Subcutaneous abdominal adipose tissue (tissue), 5 donors: Measurements from ENCODE around the gene LONP1.
"Not testable (repeated sequence)": the region's sequence is repeated elsewhere in the genome, so short reads cannot be mapped to it uniquely, and the experiment has no call there.

ENCODE experiments used
- H3K27ac ChIP-seq: one replicate; pipeline ENCODE4 v1.7.0; 2013; ENCODE audit warnings: low read depth, mild to moderate bottlenecking, inconsistent platforms, low read length, moderate library complexity
- H3K27me3 ChIP-seq, 5 donors: one replicate each; pipeline ENCODE4 v1.7.0; 2013; ENCODE audit warnings: low read length in 5 of 5, inconsistent platforms in 1 of 5; ENCODE audit not compliant: control insufficient read depth in 5 of 5, insufficient read depth in 4 of 5
- H3K36me3 ChIP-seq, 5 donors: one replicate each; pipeline ENCODE4 v1.7.0; 2013; ENCODE audit warnings: low read length in 5 of 5; ENCODE audit not compliant: control insufficient read depth in 5 of 5, insufficient read depth in 5 of 5
- H3K4me1 ChIP-seq, 5 donors: one replicate each; pipeline ENCODE4 v1.7.0; 2013; ENCODE audit warnings: low read length in 5 of 5, mild to moderate bottlenecking in 3 of 5, moderate library complexity in 1 of 5; ENCODE audit not compliant: control insufficient read depth in 5 of 5, insufficient read depth in 5 of 5
- H3K4me3 ChIP-seq, 5 donors: one replicate each; pipeline ENCODE4 v1.7.0; 2013; ENCODE audit warnings: low read length in 5 of 5, low read depth in 1 of 5
- H3K9ac ChIP-seq, 5 donors: one replicate each; pipeline ENCODE4 v1.7.0; 2013; ENCODE audit warnings: low read length in 5 of 5, mild to moderate bottlenecking in 4 of 5, moderate library complexity in 3 of 5
- H3K9me3 ChIP-seq, 5 donors: one replicate each; pipeline ENCODE4 v1.7.0; 2013; ENCODE audit warnings: low read length in 5 of 5; ENCODE audit not compliant: control insufficient read depth in 5 of 5
- donor health status: healthy.
- donor health status: healthy.
- donor health status: healthy.
- donor health status: healthy.
- donor health status: healthy.

The LONP1 gene

DNA sequence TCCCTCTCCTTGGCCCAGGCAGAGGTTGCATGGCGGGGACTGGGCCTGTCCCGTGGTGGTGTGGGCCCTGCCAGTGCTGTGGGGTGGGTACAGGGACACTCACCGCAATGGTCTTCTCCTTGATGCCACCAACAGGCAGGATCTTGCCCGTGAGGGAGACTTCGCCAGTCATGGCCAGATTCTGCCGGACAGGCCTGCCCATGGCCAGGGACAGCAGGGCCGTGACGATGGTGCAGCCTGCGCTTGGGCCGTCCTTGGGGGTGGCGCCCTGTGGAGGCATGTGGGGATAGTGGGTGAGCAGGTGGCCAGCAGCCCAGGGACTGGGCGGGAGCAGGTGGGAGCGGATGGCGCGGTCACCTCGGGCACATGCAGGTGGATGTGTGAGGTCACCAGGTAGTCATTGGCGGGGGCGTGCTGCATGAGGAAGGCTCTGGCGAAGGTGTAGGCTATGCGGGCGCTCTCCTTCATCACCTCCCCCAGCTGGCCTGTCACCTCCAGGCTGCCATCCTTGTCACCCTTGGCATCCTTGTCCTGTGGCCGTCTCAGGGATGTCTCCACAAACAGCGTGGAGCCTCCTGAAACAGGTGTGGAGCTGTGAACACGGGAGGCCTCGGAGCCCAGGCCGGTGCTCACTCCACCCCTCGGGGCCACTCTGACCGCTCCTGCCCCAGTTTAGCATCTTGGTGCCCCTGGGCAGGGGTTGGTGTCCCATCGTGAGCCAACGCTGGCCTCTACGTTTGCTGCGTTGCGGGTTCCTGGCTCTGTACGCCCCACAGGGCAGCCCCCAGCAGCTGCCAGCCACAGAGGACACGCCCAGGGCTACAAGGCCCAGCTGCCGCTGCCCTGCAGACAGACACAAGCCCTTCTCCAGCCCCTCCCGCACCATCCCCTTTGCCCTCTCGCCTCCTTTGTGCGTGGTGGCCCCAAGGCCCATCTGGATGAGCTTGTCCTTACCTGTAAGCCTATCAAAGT lies 26.5 kb downstream of the LONP1 start:
- no peak overlapping the region for H3K9ac ChIP-seq
- H3K36me3 ChIP-seq = peaks cover 0 to 66% (median 61%) of the 10 kb centered on the region in 5 donors
- peak overlapping the region; percentile 46 for H3K27ac ChIP-seq
- H3K4me3 ChIP-seq = no peak overlapping the region
- H3K9me3 ChIP-seq = no peaks in the 10 kb centered on the region
- H3K27me3 ChIP-seq = no peaks in the 10 kb centered on the region
- peaks cover 0 to 28% (median 23%) of the 10 kb centered on the region in 5 donors for H3K4me1 ChIP-seq

DNA sequence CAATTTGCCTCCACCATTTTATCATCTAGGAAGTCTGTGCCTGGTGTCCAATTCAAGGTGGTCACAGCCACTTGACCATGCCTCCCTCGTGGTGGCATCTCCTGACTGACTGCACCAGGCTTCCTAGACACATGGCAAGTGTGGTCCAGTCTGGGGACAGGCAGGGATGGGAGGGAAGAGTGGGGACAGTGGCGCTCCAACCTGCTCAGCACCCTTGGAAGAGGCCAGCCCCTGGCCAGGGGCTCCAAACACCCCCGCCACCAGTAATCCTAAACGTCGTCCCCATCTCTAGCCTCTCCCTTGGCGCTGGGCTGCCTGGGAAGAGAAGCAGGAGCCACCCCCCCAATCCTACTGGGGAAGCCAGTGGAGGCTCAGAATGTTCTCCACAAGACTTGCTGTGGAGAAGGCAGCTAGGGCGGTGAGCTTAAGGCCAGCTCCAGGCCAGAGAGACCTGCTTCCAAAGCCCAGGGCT lies 27.2 kb downstream of the LONP1 start:
- H3K36me3 ChIP-seq = peaks cover 0 to 61% (median 56%) of the 10 kb centered on the region in 5 donors
- peak overlapping the region in 1 of 5 donors; percentile 81 for H3K9ac ChIP-seq
- H3K27me3 ChIP-seq = no peaks in the 10 kb centered on the region
- H3K9me3 ChIP-seq = no peaks in the 10 kb centered on the region
- peak overlapping the region; percentile 46 for H3K27ac ChIP-seq
- peaks cover 0 to 28% (median 23%) of the 10 kb centered on the region in 5 donors for H3K4me1 ChIP-seq
- H3K4me3 ChIP-seq = no peak overlapping the region

DNA sequence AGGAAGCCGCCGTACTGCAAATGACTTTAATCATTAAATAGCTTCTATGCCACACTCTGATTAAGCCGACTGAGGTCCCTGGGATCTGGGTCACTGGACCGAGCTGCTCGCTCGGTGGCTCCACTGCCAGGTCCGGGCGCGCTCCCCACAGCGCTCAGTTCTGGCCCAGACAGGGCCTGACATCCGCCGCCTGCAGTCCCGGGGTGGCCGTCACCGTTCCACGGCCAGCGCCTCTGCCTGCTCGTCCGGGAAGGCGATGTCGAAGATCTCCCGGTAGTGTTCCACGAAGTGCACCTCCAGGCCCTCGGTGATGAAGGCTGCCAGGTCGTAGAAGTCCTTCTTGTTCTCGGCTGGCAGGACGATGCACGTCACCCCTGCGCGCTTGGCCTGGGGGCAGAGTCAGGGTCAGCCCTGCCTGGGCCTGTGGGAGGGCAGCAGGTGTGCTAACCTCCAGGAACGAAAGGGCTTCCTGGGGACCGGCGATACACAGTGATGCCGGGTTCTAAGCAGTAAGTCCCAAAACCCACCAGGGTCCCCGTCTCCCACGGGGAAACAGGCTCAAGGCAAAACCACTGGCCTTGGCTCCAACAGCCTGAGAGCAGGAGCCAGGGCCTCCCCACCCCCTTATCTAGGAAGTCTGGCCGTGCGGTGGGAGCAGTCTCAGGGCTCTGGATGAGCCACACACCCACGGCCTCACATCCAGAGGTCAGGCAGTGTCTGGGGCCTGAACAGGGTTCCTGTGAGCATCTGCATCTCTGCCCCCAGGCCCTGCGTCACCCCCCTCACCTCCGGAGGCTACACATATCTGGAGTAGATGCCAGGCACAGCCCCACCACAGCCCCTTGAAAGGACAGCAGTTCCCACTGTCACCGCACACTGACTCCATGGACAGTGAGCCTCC lies 27.9 kb downstream of the LONP1 start:
- no peaks in the 10 kb centered on the region for H3K27me3 ChIP-seq
- peak overlapping the region; percentile 46 for H3K27ac ChIP-seq
- H3K4me1 ChIP-seq = peaks cover 0 to 33% (median 28%) of the 10 kb centered on the region in 5 donors
- peak overlapping the region in 1 of 5 donors; percentile 81 for H3K9ac ChIP-seq
- no peaks in the 10 kb centered on the region for H3K9me3 ChIP-seq
- peak overlapping the region in 2 of 5 donors; percentile 83 to 88 for H3K4me3 ChIP-seq
- peaks cover 0 to 55% (median 53%) of the 10 kb centered on the region in 5 donors for H3K36me3 ChIP-seq

DNA sequence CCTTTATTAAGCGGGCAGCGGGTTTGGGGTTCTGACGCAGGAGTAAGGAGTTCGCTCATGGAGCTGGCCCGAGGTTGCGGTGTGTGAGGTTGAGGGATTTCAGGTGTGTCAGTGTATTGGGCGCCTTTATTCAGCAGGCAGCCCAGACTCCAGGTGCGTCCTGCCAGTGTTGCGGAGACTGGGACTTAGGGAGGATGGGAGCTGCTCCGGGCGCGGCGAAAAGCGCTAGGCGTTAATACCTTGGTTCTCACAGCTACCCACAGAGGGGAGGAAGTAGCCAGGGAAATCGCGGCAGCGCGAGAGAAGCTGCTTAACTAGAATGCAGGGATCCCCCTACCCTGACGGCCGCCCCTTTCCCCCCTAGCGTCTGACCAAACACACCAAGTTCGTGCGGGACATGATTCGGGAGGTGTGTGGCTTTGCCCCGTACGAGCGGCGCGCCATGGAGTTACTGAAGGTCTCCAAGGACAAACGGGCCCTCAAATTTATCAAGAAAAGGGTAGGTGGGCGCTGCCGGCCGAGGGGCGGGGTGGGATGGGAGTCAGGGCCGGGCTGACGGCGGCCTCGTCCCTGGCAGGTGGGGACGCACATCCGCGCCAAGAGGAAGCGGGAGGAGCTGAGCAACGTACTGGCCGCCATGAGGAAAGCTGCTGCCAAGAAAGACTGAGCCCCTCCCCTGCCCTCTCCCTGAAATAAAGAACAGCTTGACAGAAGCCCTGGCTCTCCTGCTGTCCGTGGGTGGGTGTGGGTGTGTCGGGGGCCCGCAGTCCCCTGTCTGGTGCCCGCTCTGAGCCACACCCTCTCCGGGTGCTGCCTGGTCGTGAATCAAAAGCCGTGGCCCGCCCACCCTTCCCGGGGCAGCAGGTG lies 28.8 kb downstream of the LONP1 start:
- peaks cover 0 to 41% (median 36%) of the 10 kb centered on the region in 5 donors for H3K4me1 ChIP-seq
- no peaks in the 10 kb centered on the region for H3K9me3 ChIP-seq

DNA sequence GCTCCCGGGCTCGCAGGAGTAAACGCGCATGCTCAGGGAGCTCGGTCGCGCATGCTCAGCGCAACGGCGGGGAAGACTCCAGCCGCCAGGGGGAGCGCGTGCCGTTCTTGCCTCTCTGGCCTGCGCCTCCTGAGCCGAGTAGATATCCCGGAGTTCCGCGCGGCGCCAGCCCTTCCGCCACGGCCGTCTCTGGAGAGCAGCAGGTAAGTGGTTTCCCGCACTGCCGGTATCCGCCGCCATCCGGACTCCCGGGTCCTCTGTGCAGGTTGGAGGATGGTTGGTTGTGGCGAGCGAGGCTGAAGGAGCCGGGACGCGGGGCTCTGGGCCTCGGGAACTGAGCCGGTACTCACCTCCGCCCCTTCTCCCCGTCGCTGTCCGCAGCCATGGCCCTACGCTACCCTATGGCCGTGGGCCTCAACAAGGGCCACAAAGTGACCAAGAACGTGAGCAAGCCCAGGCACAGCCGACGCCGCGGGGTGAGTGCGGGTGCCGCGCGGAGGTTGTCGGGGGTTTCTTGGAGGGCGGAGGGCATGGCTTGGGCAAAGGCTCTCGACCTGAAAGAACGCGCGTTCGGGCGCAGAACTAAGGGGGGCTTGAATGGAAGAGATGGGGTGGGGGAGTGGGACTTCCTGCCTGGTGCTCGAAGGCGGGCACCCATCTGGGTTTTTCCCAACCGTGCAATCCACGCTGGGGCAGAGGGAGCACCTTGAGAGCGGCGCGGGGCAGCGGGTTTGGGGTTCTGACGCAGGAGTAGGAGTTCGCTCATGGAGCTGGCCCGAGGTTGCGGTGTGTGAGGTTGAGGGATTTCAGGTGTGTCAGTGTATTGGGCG lies 29.6 kb downstream of the LONP1 start, which contains the start of gene RPL36:
Gene RPL36, plus strand, starts transcription at position 171 of the 830 bp plus-strand sequence. Its CDS starts 213 bp downstream, at position 384.
- peak within 1 kb of the TSS; percentile 26 to 90 (median 86) for H3K9ac ChIP-seq
- H3K9me3 ChIP-seq = no peaks in the 10 kb centered on the region
- H3K27me3 ChIP-seq = no peaks in the 10 kb centered on the region
- peaks cover 0 to 43% (median 39%) of the 10 kb centered on the region in 5 donors for H3K4me1 ChIP-seq
- H3K36me3 ChIP-seq = peaks cover 0 to 38% (median 36%) of the 10 kb centered on the region in 5 donors
- peak within 1 kb of the TSS; percentile 80 to 94 (median 86) for H3K4me3 ChIP-seq
- peak within 1 kb of the TSS; percentile 86 for H3K27ac ChIP-seq

More for the DNA sequence above, 28.8 kb downstream of the LONP1 start:
- Histone ChIP-seq H3K27me3 (no peaks in the 10 kb centered on the region), H3K4me3 (peak overlapping the region; percentile 80 to 94 (median 86)), H3K27ac (peak overlapping the region; percentile 86), H3K9ac (peak overlapping the region; percentile 26 to 90 (median 86)), H3K36me3 (peaks cover 0 to 47% (median 44%) of the 10 kb centered on the region in 5 donors)

DNA sequence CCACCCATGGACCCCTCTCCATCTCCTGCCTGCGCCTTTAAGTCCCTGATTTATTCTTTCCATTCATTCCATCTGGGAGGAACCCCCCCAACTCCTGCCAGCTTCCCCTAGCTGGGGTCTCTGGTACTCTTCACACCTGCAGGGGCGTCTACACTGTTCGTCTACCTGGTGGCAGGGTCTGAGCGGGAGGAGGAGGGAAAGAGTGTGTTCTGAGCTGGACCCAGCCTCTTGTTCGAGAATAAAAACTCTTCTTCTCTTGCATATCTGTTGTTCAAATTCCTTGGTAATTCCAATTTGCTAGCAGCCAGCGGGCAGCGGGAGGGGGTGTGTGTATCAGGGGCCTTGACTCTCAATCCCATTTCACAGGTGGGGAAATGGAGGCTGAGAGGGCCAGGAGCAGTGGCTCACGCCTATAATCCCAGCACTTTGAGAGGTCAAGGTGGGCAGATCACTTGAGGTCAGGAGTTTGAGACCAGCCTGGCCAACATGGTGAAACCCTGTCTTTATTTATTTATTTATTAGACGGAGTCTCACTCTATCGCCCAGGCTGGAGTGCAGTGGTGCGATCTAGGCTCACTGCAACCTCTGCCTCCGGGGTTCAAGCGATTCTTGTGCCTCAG lies 31.6 kb downstream of the LONP1 start:
- peaks cover 0 to 18% (median 16%) of the 10 kb centered on the region in 5 donors for H3K36me3 ChIP-seq
- H3K27ac ChIP-seq, H3K27me3 ChIP-seq, H3K9me3 ChIP-seq, H3K9ac ChIP-seq, H3K4me3 ChIP-seq: not testable (repeated sequence)
- H3K4me1 ChIP-seq = peaks cover 0 to 43% (median 39%) of the 10 kb centered on the region in 5 donors

DNA sequence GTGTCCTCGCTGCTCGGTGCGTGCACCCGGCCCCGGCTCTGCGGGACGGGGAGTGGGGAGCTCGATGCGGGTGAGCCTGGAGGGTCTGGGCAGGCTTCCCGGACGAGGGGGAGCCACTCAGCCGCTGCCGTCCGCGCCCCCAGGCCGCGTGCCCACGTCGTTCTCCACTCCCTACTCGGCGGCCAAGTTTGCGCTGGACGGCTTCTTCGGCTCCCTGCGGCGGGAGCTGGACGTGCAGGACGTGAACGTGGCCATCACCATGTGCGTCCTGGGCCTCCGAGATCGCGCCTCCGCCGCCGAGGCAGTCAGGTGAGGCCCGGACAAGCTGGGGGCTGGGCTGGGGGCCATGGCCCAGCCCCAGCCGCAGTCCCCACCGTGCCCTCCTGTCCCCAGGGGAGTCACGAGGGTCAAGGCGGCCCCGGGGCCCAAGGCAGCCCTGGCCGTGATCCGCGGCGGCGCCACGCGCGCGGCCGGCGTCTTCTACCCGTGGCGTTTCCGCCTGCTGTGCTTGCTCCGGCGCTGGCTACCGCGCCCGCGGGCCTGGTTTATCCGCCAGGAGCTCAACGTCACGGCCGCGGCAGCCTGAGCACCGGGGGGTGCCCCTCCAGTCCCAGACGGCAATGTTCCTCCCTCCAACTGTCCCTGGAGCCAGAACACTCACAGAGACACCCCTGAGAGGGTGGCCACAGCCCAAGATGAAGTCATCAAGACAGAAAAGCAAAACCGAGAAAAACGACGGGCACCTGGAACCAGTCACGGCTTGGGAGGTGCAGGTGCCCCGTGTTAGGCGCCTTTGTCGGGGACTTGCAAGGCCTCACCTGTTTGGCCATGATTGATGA lies 32.4 kb downstream of the LONP1 start:
- no peaks in the 10 kb centered on the region for H3K9me3 ChIP-seq
- H3K4me3 ChIP-seq = peak overlapping the region in 4 of 5 donors; percentile 36 to 73 (median 58)
- no peaks in the 10 kb centered on the region for H3K27me3 ChIP-seq
- peaks cover 0 to 10% (median 8%) of the 10 kb centered on the region in 5 donors for H3K36me3 ChIP-seq
- no peak overlapping the region for H3K27ac ChIP-seq
- peaks cover 0 to 43% (median 37%) of the 10 kb centered on the region in 5 donors for H3K4me1 ChIP-seq
- peak overlapping the region in 1 of 5 donors; percentile 47 for H3K9ac ChIP-seq
